Chondrocyte (in vitro differentiated cells): ENCODE measurements around the gene HELZ. TPM values are rescaled to one million over a fixed set of nuclear protein-coding genes. Genes with fewer than 3 reads are reported as not detected.

Source experiments
- DNase-seq: peaks from one replicate; pipeline ENCODE4 v3.0.0; 2021; ENCODE audit warnings: mixed read lengths, low spot score
- H3K27ac Mint-ChIP-seq: one replicate; pipeline ENCODE4 v1.8.0; 2021; ENCODE audit warnings: mild to moderate bottlenecking, moderate library complexity, mixed read lengths; ENCODE audit not compliant: unreplicated experiment
- H3K27me3 Mint-ChIP-seq: 2 replicates; pipeline ENCODE4 v1.8.0; 2021; ENCODE audit warnings: low read depth, mixed read lengths
- H3K36me3 Mint-ChIP-seq: 2 replicates; pipeline ENCODE4 v1.8.0; 2021; ENCODE audit warnings: low read depth, mixed read lengths
- H3K4me1 Mint-ChIP-seq: 2 replicates; pipeline ENCODE4 v1.8.0; 2021; ENCODE audit warnings: low read depth, mild to moderate bottlenecking, mixed read lengths
- H3K4me3 Mint-ChIP-seq: one replicate; pipeline ENCODE4 v1.8.0; 2021; ENCODE audit warnings: mild to moderate bottlenecking, moderate library complexity, mixed read lengths; ENCODE audit not compliant: unreplicated experiment
- H3K9me3 Mint-ChIP-seq: 2 replicates; pipeline ENCODE4 v1.8.0; 2021; ENCODE audit warnings: low read depth, mixed read lengths
- total RNA-seq: library from RNA; stranded (reverse); gene quantifications from 3 replicates; pipeline ENCODE4 v1.2.1, GENCODE V29; 2021
- TF ChIP-seq, protein P1 (sequence below): fragments of 200-600 bp; sonication (generic); IDR thresholded peaks from 2 replicates; pipeline ENCODE4 v1.5.0; 2021; ENCODE audit warnings: antibody characterized with exemption, mild to moderate bottlenecking, moderate library complexity

The HELZ gene
- total RNA-seq, 1 donor from 2014 or later, result 55.8 TPM

- DNase-seq, result no peak
- H3K4me1 Mint-ChIP-seq, result peaks cover 35% of the 10 kb centered on the region
- H3K27ac Mint-ChIP-seq, result no peak overlapping the region
- H3K4me3 Mint-ChIP-seq, result no peak overlapping the region
- TF ChIP-seq, protein P1, sequence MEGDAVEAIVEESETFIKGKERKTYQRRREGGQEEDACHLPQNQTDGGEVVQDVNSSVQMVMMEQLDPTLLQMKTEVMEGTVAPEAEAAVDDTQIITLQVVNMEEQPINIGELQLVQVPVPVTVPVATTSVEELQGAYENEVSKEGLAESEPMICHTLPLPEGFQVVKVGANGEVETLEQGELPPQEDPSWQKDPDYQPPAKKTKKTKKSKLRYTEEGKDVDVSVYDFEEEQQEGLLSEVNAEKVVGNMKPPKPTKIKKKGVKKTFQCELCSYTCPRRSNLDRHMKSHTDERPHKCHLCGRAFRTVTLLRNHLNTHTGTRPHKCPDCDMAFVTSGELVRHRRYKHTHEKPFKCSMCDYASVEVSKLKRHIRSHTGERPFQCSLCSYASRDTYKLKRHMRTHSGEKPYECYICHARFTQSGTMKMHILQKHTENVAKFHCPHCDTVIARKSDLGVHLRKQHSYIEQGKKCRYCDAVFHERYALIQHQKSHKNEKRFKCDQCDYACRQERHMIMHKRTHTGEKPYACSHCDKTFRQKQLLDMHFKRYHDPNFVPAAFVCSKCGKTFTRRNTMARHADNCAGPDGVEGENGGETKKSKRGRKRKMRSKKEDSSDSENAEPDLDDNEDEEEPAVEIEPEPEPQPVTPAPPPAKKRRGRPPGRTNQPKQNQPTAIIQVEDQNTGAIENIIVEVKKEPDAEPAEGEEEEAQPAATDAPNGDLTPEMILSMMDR, result no peak
- H3K9me3 Mint-ChIP-seq, result no peaks in the 10 kb centered on the region
- H3K27me3 Mint-ChIP-seq, result no peaks in the 10 kb centered on the region
- H3K36me3 Mint-ChIP-seq, result peaks cover 21% of the 10 kb centered on the region
Measured at GRCh38 chr17:67123699-67124098, 121.3 kb downstream of the HELZ start.

GRCh38 chr17:67121316-67121891, 123.6 kb downstream of the HELZ start:
- DNase-seq, result no peak
- Mint-ChIP-seq H3K4me1 (peaks cover 37% of the 10 kb centered on the region), H3K36me3 (peaks cover 27% of the 10 kb centered on the region), H3K27ac (peak overlapping the region; percentile 74), H3K9me3 (peaks cover 5% of the 10 kb centered on the region), H3K27me3 (no peaks in the 10 kb centered on the region), H3K4me3 (no peak overlapping the region)
- TF ChIP-seq, protein P1, result no peak

- Mint-ChIP-seq H3K4me3 (no peak overlapping the region), H3K27me3 (no peaks in the 10 kb centered on the region), H3K4me1 (peaks cover 51% of the 10 kb centered on the region), H3K36me3 (peaks cover 37% of the 10 kb centered on the region), H3K9me3 (peaks cover 21% of the 10 kb centered on the region), H3K27ac (peak overlapping the region; percentile 85)
- no peak for DNase-seq
- TF ChIP-seq, protein P1, result no peak
Measured at GRCh38 chr17:67119102-67119501, 125.9 kb downstream of the HELZ start.

DNA sequence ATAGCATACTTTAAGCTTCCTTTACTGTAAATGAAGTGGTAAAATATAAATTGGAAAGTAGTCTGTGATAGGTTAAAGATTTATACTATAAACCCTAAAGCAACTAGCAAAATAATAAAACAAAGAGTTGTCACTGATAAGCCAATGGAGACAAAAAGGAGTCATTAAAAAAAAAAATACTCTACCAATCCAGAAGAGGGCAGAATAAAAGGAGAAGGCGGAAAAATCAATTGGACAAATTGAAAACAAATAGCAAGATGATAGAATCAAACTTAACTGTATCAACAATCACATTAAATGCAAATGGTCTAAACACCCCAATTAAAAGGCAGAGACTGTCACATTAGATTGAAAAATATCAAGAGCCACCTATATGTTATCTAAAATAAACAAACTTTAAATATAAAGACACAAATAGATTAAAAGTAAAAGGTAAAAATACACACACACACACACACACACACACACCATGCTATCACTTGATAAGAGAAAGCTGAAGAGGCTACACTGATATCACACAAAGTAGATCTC, 128.9 kb downstream of the HELZ start:
- peaks cover 52% of the 10 kb centered on the region for H3K36me3 Mint-ChIP-seq
- peaks cover 23% of the 10 kb centered on the region for H3K9me3 Mint-ChIP-seq
- TF ChIP-seq, protein P1, result peak; percentile 29
- no peak overlapping the region for H3K4me3 Mint-ChIP-seq
- no peaks in the 10 kb centered on the region for H3K27me3 Mint-ChIP-seq
- no peak for DNase-seq
- H3K4me1 Mint-ChIP-seq, result peaks cover 54% of the 10 kb centered on the region
- H3K27ac Mint-ChIP-seq, result no peak overlapping the region

DNA sequence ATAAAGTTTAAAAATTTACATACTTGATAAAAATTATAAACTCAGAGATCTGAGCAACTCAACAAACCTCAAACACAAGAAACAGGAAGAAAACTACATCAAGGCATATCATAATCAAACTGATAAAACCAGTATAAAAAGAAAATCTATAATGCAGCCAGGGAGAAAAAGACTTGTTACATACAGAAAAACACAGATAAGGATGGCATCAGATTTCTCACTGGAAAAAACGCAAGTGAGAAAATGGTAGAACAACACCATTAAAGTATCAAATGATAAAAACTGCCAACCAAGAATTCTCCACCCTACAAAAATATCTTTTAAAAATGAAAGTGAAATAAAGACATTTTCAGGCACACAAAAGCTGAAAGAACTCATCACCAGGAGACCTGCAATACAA, 129.6 kb downstream of the HELZ start:
- Mint-ChIP-seq H3K27me3 (no peaks in the 10 kb centered on the region), H3K4me3 (no peak overlapping the region), H3K4me1 (peaks cover 51% of the 10 kb centered on the region), H3K36me3 (peaks cover 51% of the 10 kb centered on the region), H3K9me3 (peaks cover 23% of the 10 kb centered on the region), H3K27ac (peak overlapping the region; percentile 45)
- TF ChIP-seq, protein P1, result no peak
- DNase-seq, result no peak
